HG03064 (cell line): ENCODE measurements around the gene PIR.

Experiments used
- ATAC-seq: cut with Tn5 transposase; IDR thresholded peaks from one replicate; pipeline ENCODE4 v1.9.1; 2021; ENCODE audit warnings: low read depth; ENCODE audit not compliant: unreplicated experiment

The PIR gene

GRCh38 chrX:15425024-15425423, 68.1 kb downstream of the PIR start:
- ATAC-seq: no peak

GRCh38 chrX:15418707-15419181, 74.4 kb downstream of the PIR start:
- ATAC-seq: no peak

- no peak for ATAC-seq
These were observed 75.0 kb downstream of the PIR start for GRCh38 chrX:15418041-15418706.

GRCh38 chrX:15416133-15416993, 76.8 kb downstream of the PIR start:
- no peak for ATAC-seq

GRCh38 chrX:15413101-15413500, 80.0 kb downstream of the PIR start:
- ATAC-seq: no peak

- ATAC-seq: no peak
These were observed 82.2 kb downstream of the PIR start for GRCh38 chrX:15410947-15411346.

GRCh38 chrX:15410430-15410829, 82.7 kb downstream of the PIR start:
- ATAC-seq: no peak

- no peak for ATAC-seq
These were observed 87.3 kb downstream of the PIR start for GRCh38 chrX:15405846-15406245.

- ATAC-seq: no peak
These were observed 88.6 kb downstream of the PIR start for GRCh38 chrX:15404401-15405096.

GRCh38 chrX:15401378-15401777, 91.8 kb downstream of the PIR start:
- ATAC-seq: no peak

- no peak for ATAC-seq
These were observed 93.2 kb downstream of the PIR start for GRCh38 chrX:15399962-15400391.

GRCh38 chrX:15398874-15399273, 94.3 kb downstream of the PIR start:
- ATAC-seq: no peak

- no peak for ATAC-seq
These were observed 97.3 kb downstream of the PIR start for GRCh38 chrX:15395789-15396188.

- no peak for ATAC-seq
These were observed 101.3 kb downstream of the PIR start for GRCh38 chrX:15391850-15392249.

- ATAC-seq: no peak
These were observed 108.8 kb downstream of the PIR start, which contains the start of gene VEGFD for GRCh38 chrX:15384304-15384703. Gene VEGFD, minus strand, starts transcription at chrX:15384413. Its CDS starts 467 bp downstream, at chrX:15383946.

GRCh38 chrX:15382813-15383212, 110.3 kb downstream of the PIR start:
- no peak for ATAC-seq

GRCh38 chrX:15376956-15377355, 116.2 kb downstream of the PIR start:
- no peak for ATAC-seq

GRCh38 chrX:15373976-15374375, 119.2 kb downstream of the PIR start:
- no peak for ATAC-seq

- ATAC-seq: no peak
These were observed 126.4 kb downstream of the PIR start for GRCh38 chrX:15366506-15367352.

GRCh38 chrX:15359701-15360100, 133.4 kb downstream of the PIR start:
- no peak for ATAC-seq
